Naive thymus-derived CD8-positive, alpha-beta T cell (primary cell): Measurements from ENCODE around the gene DDX19B. TPM values are rescaled to one million over a fixed set of nuclear protein-coding genes. Genes with fewer than 3 reads are reported as not detected.
"Not testable (repeated sequence)": the region's sequence is repeated elsewhere in the genome, so short reads cannot be mapped to it uniquely, and the experiment has no call there.

Source experiments
- ATAC-seq, 2 donors: fragments of 150-1000 bp; cut with Tn5 transposase in 1 of 2; sonication (Bioruptor Pico), chemical (Tn5 transposase) in 1 of 2; 1 replicate in 1 of 2; 2 replicates in 1 of 2; pipeline ENCODE4 v1.10.0; 2021; ENCODE audit warnings: mild to moderate bottlenecking in 2 of 2, moderate library complexity in 2 of 2
- POLR2A ChIA-PET: fragments of 350-600 bp; sonication (Branson Sonifier 250); formaldehyde crosslinking; loops from one replicate; lab custom pipeline; 2021; ENCODE audit warnings: antibody characterized with exemption; lab: Charles Lee
- DNase-seq, 10 donors: peaks; one replicate each; pipeline versions ENCODE4 v3.0.0 to v3.0.0-alpha.2; 2020 to 2022
- H3K27ac Mint-ChIP-seq, 10 donors: one replicate each; pipeline ENCODE4 v1.8.0; 2020 to 2022; ENCODE audit warnings: mild to moderate bottlenecking in 10 of 10, mixed read lengths in 10 of 10, moderate library complexity in 4 of 10, inconsistent platforms in 1 of 10
- H3K27me3 Mint-ChIP-seq, 5 donors: one replicate each; pipeline ENCODE4 v1.8.0; 2021 to 2022; ENCODE audit warnings: mixed read lengths in 5 of 5
- H3K36me3 Mint-ChIP-seq, 3 donors: one replicate each; pipeline ENCODE4 v1.8.0; 2020 to 2022; ENCODE audit warnings: mixed read lengths in 3 of 3, mild to moderate bottlenecking in 2 of 3, inconsistent platforms in 1 of 3
- H3K4me1 Mint-ChIP-seq, 4 donors: one replicate each; pipeline ENCODE4 v1.8.0; 2021 to 2022; ENCODE audit warnings: mixed read lengths in 4 of 4
- H3K4me3 Mint-ChIP-seq, 10 donors: one replicate each; pipeline ENCODE4 v1.8.0; 2020 to 2022; ENCODE audit warnings: mild to moderate bottlenecking in 10 of 10, mixed read lengths in 10 of 10, moderate library complexity in 6 of 10, inconsistent platforms in 1 of 10
- H3K9me3 Mint-ChIP-seq, 9 donors: one replicate each; pipeline ENCODE4 v1.8.0; 2020 to 2022; ENCODE audit warnings: mixed read lengths in 9 of 9, mild to moderate bottlenecking in 3 of 9, inconsistent platforms in 1 of 9, moderate library complexity in 1 of 9
- polyA plus RNA-seq, 3 donors: library from polyadenylated mRNA; unstranded; fragments of 300-500 nt; fragmentation: Illumina TruSeq; gene quantifications; one replicate each; pipeline ENCODE4 v1.2.3, GENCODE V29; 2021
- total RNA-seq, 8 experiments: library from RNA in 2 of 8; stranded (reverse) in 2 of 8; gene quantifications; one replicate each; pipeline ENCODE4 v1.2.3 and lab custom pipeline; 2021 to 2026

DDX19B gene
- total RNA-seq (10 to 100 TPM; 33.7 to 37.9 TPM), polyA plus RNA-seq (10 to 100 TPM; 34.5 to 48.2 (median 40.0) TPM), total RNA-seq (lab: John Stamatoyannopoulos, UW) (10.8 to 24.6 (median 17.2) reads per million in 6 experiments)

DNA sequence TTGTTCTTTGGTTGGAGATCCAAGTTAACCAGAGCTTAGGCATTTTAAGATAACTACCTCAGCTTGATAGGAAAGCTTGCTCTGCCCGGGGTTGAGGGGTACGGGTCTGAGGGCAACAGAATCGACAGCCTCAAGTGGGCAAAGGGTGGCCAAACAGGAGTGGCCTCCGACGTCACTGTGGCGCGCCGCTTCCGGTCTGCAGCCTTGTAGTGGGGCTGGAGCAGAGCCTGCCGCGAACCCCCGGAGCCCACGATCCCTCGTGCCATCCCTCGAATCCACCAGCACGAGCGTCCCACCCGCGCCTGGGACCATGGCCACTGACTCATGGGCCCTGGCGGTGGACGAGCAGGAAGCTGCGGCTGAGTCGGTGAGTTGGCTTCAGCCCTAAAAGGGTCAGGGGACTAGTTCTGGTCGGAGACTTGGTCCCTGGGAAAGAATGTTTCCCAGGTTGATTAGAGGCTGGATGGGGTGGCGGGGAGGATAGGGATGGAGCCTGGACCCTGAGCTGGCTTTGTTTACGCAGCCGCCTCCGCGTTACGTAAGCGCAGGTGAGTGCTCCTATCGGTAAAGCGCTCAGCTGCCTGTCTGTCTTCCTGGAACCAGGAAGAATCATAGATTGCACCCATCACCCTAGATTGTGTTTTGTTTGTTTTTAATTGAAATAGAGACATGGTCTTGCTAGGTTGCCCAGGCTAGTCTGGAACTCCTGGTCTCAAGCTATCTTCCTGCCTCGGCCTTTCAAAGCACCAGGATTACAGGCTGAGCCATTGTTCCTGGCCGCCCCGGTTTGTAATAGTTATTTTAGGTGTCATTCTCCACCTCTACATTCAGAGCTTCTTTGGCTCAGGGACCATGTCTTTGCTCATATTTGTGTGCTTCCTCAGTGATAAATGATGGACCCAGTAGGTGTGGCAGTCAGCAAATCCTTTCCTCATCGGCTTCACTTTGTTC is at the start of gene DDX19B:
TSS of gene DDX19B (plus strand) at position 199 of the 951 bp plus-strand sequence. CDS start at position 311, 112 bp downstream.
- POLR2A ChIA-PET, result interaction anchor here (0.5 to 5.4 kb wide), 12 partner anchors 8 to 225 kb away, joined by 3 to 82 read pairs (median 4); partner anchors contain the start of genes AARS1, DDX19A, EXOSC6 and FCSK
- Mint-ChIP-seq H3K4me1 (peaks cover 17 to 45% (median 42%) of the 10 kb centered on the region in 4 donors), H3K36me3 (peaks cover 10 to 23% (median 16%) of the 10 kb centered on the region in 3 donors), H3K4me3 (peak within 1 kb of the TSS; percentile 89 to 98 (median 94)), H3K27me3 (no peaks in the 10 kb centered on the region), H3K27ac (peak within 1 kb of the TSS; percentile 97 to 100 (median 99)), H3K9me3 (peaks cover 0 to 14% (median 6%) of the 10 kb centered on the region in 9 donors)
- DNase-seq, result peak; percentile 33 to 76 (median 52)
- ATAC-seq, result peak; percentile 86 to 91

DNA sequence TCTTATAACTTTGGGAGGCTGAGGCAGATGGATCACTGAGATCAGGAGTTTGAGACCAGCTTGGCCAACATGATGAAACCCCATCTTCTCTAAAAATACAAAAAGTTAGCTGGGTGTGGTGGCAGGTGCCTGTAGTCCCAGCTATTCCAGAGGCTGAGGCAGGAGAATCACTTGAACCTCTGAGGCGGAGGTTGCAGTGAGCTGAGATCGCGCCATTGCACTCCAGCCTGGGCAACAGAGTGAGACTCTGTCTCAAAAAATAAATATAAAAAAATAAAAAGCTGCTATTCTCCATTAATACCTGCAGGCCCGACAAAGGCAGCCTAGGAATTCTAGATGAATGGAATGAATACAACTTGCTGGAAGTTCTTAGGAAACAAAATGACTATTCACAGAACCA is 49.3 kb upstream of the DDX19B start:
- peaks cover 0 to 27% (median 3%) of the 10 kb centered on the region in 3 donors for H3K36me3 Mint-ChIP-seq
- peaks cover 4 to 40% (median 20%) of the 10 kb centered on the region in 4 donors for H3K4me1 Mint-ChIP-seq
- not testable (repeated sequence) for ATAC-seq, H3K27me3 Mint-ChIP-seq, H3K9me3 Mint-ChIP-seq, DNase-seq
- H3K27ac Mint-ChIP-seq, result peak overlapping the region in 8 of 10 donors; percentile 15 to 79 (median 56)
- peak overlapping the region; percentile 33 to 83 (median 66) for H3K4me3 Mint-ChIP-seq
- POLR2A ChIA-PET, result interaction anchor here (2.4 kb wide), 1 partner anchor 50 kb away, joined by 5 read pairs; no protein-coding TSS in a partner anchor

DNA sequence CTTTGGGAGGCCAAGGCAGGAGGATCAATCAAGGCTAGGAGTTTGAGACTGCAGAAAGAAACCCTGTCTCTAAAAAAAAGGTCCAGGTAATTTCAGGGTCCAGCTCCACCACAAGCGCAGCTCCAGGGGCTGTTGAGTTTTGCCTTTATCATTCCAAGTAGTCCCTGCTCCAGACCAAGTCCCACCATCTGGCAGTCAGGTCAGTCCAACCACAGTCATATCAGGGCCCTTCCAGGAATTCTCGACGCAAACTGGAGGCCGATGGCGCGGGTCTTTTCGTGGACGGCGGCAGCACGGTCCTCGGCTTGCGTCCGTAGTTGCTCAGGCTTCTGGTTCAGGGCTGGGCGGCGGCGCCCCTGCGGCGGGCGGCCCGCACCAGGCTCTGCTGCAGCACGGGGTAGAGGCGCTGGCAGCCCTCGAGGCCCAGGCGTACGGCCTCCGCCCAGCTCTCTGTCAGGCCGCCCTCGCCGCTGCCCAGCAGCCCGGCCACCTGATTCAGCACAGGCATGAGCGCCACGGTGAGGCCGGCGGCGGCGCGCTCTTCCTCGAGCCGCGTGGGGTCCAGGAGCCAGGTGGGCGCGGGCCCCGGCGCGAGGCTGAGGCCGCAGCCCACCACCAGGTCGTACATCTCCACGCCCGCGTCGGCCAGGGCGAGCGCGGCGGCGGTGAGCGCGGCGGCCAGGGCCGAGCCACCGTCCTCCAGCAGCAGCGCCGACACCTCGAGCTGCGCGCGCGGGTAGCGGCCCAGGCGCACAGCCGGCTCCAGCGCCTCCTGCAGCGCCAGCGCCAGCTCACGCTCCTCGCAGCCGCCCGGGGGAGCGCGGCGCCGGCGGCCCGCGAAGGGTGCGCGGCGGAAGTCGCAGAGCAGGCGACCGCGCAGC is 48.0 kb upstream of the DDX19B start:
- Mint-ChIP-seq H3K9me3 (no peaks in the 10 kb centered on the region), H3K4me3 (peak overlapping the region; percentile 76 to 88 (median 81)), H3K36me3 (peaks cover 0 to 38% (median 3%) of the 10 kb centered on the region in 3 donors), H3K4me1 (peaks cover 4 to 36% (median 18%) of the 10 kb centered on the region in 4 donors), H3K27ac (peak overlapping the region; percentile 57 to 91 (median 86)), H3K27me3 (no peaks in the 10 kb centered on the region)
- peak; percentile 56 to 61 for ATAC-seq
- POLR2A ChIA-PET, result interaction anchor here (0.6 to 2.4 kb wide), 10 partner anchors 9 to 1376 kb away, joined by 3 to 10 read pairs (median 4); partner anchors contain the start of genes AARS1 and DDX19A
- DNase-seq, result peak in 7 of 10 donors; percentile 16 to 66 (median 27)

DNA sequence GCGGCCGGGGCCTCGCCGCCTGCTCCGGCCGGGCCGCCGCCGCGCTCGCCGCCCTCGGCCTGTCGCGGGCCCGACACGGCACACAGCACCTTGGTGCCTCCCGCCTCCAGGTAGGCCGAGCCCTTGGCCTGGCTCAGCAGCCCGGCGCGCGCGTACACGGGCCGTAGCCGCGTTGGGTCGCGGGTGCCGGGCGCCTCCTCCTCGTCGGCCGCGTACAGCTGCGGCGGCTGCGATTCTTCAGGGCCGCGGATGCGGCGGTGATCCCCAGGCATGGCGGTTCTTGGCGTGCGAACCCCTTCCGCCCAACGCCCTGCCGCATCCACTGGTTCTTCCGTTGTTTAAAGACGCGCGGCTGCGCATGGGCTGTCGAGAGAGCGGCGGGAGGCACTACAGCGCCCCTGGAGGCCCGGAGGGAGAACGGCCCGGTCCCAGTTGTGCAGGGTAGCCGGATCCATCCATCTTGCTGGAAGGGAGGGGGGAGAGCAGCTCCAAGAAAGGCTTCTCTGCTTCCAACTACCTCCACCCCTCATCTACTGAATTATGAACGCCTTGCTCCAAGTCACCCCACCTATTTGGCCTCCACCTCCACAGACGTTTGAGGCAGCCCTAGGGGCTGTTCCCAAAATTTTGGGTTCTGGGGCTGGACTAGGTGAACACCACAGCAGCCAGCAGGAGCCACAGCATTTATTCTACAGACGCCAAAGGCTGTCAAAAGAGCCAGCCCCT is 47.2 kb upstream of the DDX19B start, which contains the start of gene EXOSC6:
TSS of gene EXOSC6 (minus strand) at position 312 of the 726 bp plus-strand sequence. CDS start at position 272, 40 bp downstream.
- POLR2A ChIA-PET, result interaction anchor here (0.6 to 2.4 kb wide), 10 partner anchors 9 to 273 kb away, joined by 3 to 10 read pairs (median 3); partner anchors contain the start of genes AARS1 and DDX19A
- peak; percentile 89 to 92 for ATAC-seq
- peak within 1 kb of the TSS; percentile 83 to 95 (median 91) for H3K4me3 Mint-ChIP-seq

GRCh38 chr16:70252355-70252988 is 46.5 kb upstream of the DDX19B start:
- Mint-ChIP-seq H3K4me1 (peaks cover 4 to 27% (median 16%) of the 10 kb centered on the region in 4 donors), H3K9me3 (no peaks in the 10 kb centered on the region), H3K27ac (peak overlapping the region in 7 of 10 donors; percentile 15 to 98 (median 87)), H3K4me3 (peak overlapping the region in 7 of 10 donors; percentile 15 to 95 (median 83)), H3K36me3 (peaks cover 0 to 46% (median 3%) of the 10 kb centered on the region in 3 donors), H3K27me3 (no peaks in the 10 kb centered on the region)
- ATAC-seq, result no peak
- no peak for DNase-seq
- POLR2A ChIA-PET, result interaction anchor here (0.5 to 1.9 kb wide), 6 partner anchors 8 to 862 kb away, joined by 3 to 10 read pairs (median 3); partner anchors contain the start of gene DDX19A

More for the DNA sequence above, 47.2 kb upstream of the DDX19B start, which contains the start of gene EXOSC6:
- Mint-ChIP-seq H3K36me3 (peaks cover 0 to 42% (median 3%) of the 10 kb centered on the region in 3 donors), H3K27ac (peak within 1 kb of the TSS; percentile 90 to 98 (median 95)), H3K27me3 (no peaks in the 10 kb centered on the region), H3K4me1 (peaks cover 4 to 28% (median 16%) of the 10 kb centered on the region in 4 donors), H3K9me3 (no peaks in the 10 kb centered on the region)
- peak; percentile 86 to 95 (median 90) for DNase-seq

- H3K27me3 Mint-ChIP-seq, result no peaks in the 10 kb centered on the region
- peak in 6 of 10 donors; percentile 10 to 65 (median 18) for DNase-seq
Observed at GRCh38 chr16:70253291-70254106, 45.5 kb upstream of the DDX19B start.

DNA sequence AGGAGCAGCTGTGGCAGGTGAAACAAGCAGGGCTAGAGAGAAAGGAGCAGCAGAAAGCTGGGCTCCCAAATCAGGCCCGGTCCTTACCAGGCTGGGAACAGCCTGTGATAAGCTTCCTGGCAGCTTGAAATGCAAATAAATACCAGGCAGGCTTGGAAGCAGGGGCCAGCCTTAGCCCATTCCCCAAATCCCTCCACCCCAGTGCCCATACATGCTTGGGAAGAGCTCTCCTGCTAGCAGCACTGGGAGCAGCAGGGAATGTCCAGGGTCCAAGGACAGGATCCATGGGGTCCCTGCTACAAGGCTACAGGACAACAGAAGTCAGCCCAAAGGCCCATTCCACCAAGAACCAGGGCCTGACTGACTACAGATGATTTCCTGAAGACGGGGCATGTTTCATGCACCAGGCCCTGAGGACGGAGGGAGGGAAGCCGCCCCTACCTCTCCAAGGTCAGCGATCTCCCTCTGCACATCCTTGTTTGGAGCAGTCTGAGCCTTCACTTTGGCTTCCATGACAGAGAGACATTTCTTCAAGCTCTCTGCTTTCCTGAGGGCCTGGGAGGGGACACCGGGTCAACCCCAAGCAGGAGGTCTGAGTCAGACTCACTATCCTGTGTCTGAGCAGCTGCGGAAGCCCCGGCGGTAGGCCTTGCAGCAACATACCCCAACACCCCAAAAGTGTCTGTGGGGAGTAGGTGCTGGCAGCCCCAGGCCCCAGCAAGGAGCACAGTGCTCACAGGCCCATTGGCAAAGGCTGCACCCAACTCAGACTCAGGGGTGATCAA is 44.6 kb upstream of the DDX19B start:
- POLR2A ChIA-PET, result interaction anchor here (0.6 to 1.6 kb wide), 2 partner anchors 27 to 34 kb away, joined by 8 read pairs; partner anchors contain the start of gene AARS1
- Mint-ChIP-seq H3K27me3 (no peaks in the 10 kb centered on the region), H3K4me1 (peaks cover 4 to 14% (median 11%) of the 10 kb centered on the region in 4 donors), H3K4me3 (no peak overlapping the region), H3K9me3 (no peaks in the 10 kb centered on the region), H3K36me3 (peaks cover 0 to 55% (median 3%) of the 10 kb centered on the region in 3 donors), H3K27ac (peak overlapping the region in 1 of 10 donors; percentile 68)
- no peak for DNase-seq
- no peak for ATAC-seq

More at GRCh38 chr16:70253291-70254106, 45.5 kb upstream of the DDX19B start:
- POLR2A ChIA-PET, result interaction anchor here (0.5 to 1.6 kb wide), 3 partner anchors 28 to 863 kb away, joined by 3 to 8 read pairs (median 8); partner anchors contain the start of gene AARS1
- Mint-ChIP-seq H3K4me1 (peaks cover 4 to 19% (median 13%) of the 10 kb centered on the region in 4 donors), H3K9me3 (no peaks in the 10 kb centered on the region), H3K27ac (peak overlapping the region in 4 of 10 donors; percentile 44 to 68 (median 53)), H3K36me3 (peaks cover 0 to 52% (median 3%) of the 10 kb centered on the region in 3 donors), H3K4me3 (no peak overlapping the region)
- no peak for ATAC-seq

- Mint-ChIP-seq H3K4me3 (no peak overlapping the region), H3K27ac (no peak overlapping the region), H3K4me1 (peaks cover 4 to 11% (median 10%) of the 10 kb centered on the region in 4 donors), H3K27me3 (no peaks in the 10 kb centered on the region), H3K36me3 (peaks cover 0 to 56% (median 3%) of the 10 kb centered on the region in 3 donors), H3K9me3 (no peaks in the 10 kb centered on the region)
- no peak for DNase-seq
- ATAC-seq, result no peak
- POLR2A ChIA-PET, result interaction anchor here (0.6 to 0.7 kb wide), 2 partner anchors 124 to 543 kb away, joined by 5 to 6 read pairs; no protein-coding TSS in a partner anchor
Observed at GRCh38 chr16:70254965-70255286, 44.1 kb upstream of the DDX19B start.

DNA sequence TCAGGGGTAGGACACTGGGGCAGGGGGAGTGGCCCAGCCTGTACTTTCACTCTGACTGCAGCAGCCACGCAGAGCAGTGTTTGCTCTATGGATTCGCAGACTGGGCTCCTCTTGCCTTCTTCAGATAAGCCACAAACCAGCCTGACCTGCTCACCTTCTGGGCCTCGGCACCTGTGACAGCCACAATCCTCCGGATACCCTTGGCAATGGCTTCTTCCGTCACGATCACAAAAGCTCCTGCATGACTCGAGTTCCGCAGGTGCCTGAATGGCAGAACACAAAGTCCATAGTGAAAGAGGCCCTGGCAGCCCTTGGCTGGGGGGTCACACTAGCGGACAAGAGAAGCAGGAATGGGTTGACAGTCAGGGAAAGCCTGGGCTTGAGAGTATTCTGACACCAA is 43.4 kb upstream of the DDX19B start:
- POLR2A ChIA-PET, result interaction anchor here (0.6 to 0.7 kb wide), 2 partner anchors 123 to 543 kb away, joined by 5 to 6 read pairs; no protein-coding TSS in a partner anchor

More for the DNA sequence above, 43.4 kb upstream of the DDX19B start:
- peaks cover 0 to 61% (median 3%) of the 10 kb centered on the region in 3 donors for H3K36me3 Mint-ChIP-seq
- H3K27me3 Mint-ChIP-seq, result no peaks in the 10 kb centered on the region
- no peak overlapping the region for H3K27ac Mint-ChIP-seq
- DNase-seq (no peak), ATAC-seq (no peak)
- peaks cover 3 to 10% (median 5%) of the 10 kb centered on the region in 4 donors for H3K4me1 Mint-ChIP-seq
- H3K9me3 Mint-ChIP-seq, result no peaks in the 10 kb centered on the region
- H3K4me3 Mint-ChIP-seq, result no peak overlapping the region
